Mesodermal cell (in vitro differentiated cells): ENCODE measurements around the gene MVB12B.

Experiments
- H3K27ac ChIP-seq: 2 replicates; pipeline ENCODE4 v1.7.0; 2013; ENCODE audit warnings: mild to moderate bottlenecking, low read depth, low read length, moderate library complexity; ENCODE audit not compliant: severe bottlenecking
- H3K36me3 ChIP-seq: 2 replicates; pipeline ENCODE4 v1.7.1; 2013; ENCODE audit warnings: mild to moderate bottlenecking, low read length, moderate library complexity; ENCODE audit not compliant: control insufficient read depth, insufficient read depth
- H3K4me1 ChIP-seq: one replicate; pipeline ENCODE4 v1.7.1; 2013; ENCODE audit warnings: mild to moderate bottlenecking, low read length; ENCODE audit not compliant: insufficient read depth, control insufficient read depth, poor library complexity, severe bottlenecking
- H3K4me3 ChIP-seq: 2 replicates; pipeline ENCODE4 v1.7.0; 2013; ENCODE audit warnings: low read length, control low read depth, mild to moderate bottlenecking; ENCODE audit not compliant: insufficient read depth, poor library complexity, severe bottlenecking; ENCODE audit errors: extremely low read depth
- H3K9me3 ChIP-seq: 2 replicates; pipeline ENCODE4 v1.7.1; 2013; ENCODE audit warnings: mild to moderate bottlenecking, low read length, moderate library complexity; ENCODE audit not compliant: control insufficient read depth
- WGBS, 2 experiments: methylation state at CpG; one replicate each; pipeline ENCODE4 v1.1.5; 2013; ENCODE audit warnings: missing lambda C conversion rate in 2 of 2; ENCODE audit not compliant: insufficient coverage in 2 of 2; 5-methylcytosine and 5-hydroxymethylcytosine counted together

MVB12B gene

GRCh38 chr9:126516936-126517832 is 190.6 kb downstream of the MVB12B start:
- no peak overlapping the region for H3K27ac ChIP-seq
- H3K4me3 ChIP-seq, result no peak overlapping the region
- H3K4me1 ChIP-seq, result peaks cover 12% of the 10 kb centered on the region
- no peaks in the 10 kb centered on the region for H3K9me3 ChIP-seq
- no peaks in the 10 kb centered on the region for H3K36me3 ChIP-seq
- 8 to 17% methylated on average over 20 to 28 of the region's 32 CpGs for WGBS, 2 experiments

GRCh38 chr9:126517833-126518356 is 191.3 kb downstream of the MVB12B start:
- no peaks in the 10 kb centered on the region for H3K36me3 ChIP-seq
- peaks cover 12% of the 10 kb centered on the region for H3K4me1 ChIP-seq
- no peak overlapping the region for H3K4me3 ChIP-seq
- H3K9me3 ChIP-seq, result no peaks in the 10 kb centered on the region
- no peak overlapping the region for H3K27ac ChIP-seq
- 46 to 49% methylated on average over 6 to 7 of the region's 9 CpGs for WGBS, 2 experiments

- H3K36me3 ChIP-seq, result no peaks in the 10 kb centered on the region
- no peak overlapping the region for H3K4me3 ChIP-seq
- no peak overlapping the region for H3K27ac ChIP-seq
- H3K4me1 ChIP-seq, result peaks cover 19% of the 10 kb centered on the region
- 86 to 95% methylated on average over 1 to 3 of the region's 7 CpGs for WGBS, 2 experiments
- no peaks in the 10 kb centered on the region for H3K9me3 ChIP-seq
These were observed 192.1 kb downstream of the MVB12B start for GRCh38 chr9:126518763-126519162.

DNA sequence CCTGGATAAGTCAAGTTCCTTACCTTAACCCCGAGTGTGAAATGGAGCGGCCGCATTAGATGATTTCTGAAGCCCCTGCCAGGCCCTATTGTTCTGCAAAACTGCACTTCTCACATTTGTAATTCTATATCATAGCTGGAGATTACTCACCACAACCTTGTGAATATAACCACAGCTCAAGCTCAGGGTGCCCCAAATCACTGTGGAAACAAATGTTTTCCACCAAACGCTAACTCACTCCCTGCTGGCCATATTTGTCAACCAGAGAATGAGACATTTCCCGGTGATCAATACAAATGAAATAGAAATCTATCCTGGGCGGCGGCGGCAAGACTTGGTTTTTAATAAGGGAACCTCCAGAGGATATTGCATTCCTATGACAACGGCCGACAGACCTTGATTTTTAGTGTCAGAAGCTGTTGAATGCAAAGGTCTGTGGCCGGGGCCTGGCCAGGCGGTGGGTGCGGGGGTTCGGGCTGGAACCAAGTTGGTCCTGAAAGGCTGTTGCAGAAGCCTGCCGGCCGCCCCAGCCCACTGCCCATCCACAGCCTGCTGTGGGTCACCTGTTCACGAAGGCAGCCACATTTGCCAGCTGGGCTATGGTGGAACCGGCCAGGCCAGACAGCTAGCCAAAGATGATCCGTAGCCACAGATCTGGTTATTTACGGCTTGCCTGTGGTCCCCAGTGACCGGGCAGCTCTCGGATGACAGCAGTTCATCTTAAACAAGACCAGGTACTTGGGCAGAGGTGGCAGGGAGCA is 193.2 kb downstream of the MVB12B start:
- H3K9me3 ChIP-seq, result no peaks in the 10 kb centered on the region
- H3K4me3 ChIP-seq, result no peak overlapping the region
- H3K27ac ChIP-seq, result no peak overlapping the region
- no peaks in the 10 kb centered on the region for H3K36me3 ChIP-seq
- peaks cover 18% of the 10 kb centered on the region for H3K4me1 ChIP-seq
- 79 to 83% methylated on average over 19 to 22 of the region's 22 CpGs for WGBS, 2 experiments

GRCh38 chr9:126520453-126520852 is 193.8 kb downstream of the MVB12B start:
- H3K4me3 ChIP-seq, result no peak overlapping the region
- H3K27ac ChIP-seq, result no peak overlapping the region
- H3K4me1 ChIP-seq, result peaks cover 18% of the 10 kb centered on the region
- no peaks in the 10 kb centered on the region for H3K9me3 ChIP-seq
- 90 to 95% methylated on average over 4 to 8 of the region's 10 CpGs for WGBS, 2 experiments
- no peaks in the 10 kb centered on the region for H3K36me3 ChIP-seq

DNA sequence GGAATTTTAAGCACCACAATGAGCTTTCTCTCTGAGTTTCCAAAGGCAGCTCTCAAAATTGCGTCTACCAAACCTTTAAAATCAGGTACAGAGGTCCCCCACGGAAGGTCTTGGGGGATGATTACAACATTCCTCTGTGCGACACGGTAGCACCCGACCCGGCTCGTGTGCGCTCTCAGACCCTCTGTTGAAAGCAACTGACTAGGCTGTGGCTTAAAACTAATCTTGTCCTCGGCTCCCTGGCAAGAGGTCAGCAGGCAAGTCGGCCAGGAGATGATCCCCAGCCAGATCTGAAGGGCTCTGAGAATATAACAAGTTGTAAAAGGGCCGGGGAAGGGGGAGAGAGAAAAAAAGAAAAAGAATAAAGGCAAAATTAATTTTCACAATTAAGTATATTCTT is 194.5 kb downstream of the MVB12B start:
- Histone ChIP-seq H3K27ac (no peak overlapping the region), H3K36me3 (no peaks in the 10 kb centered on the region)
- 49 to 55% methylated on average over 10 of the region's 11 CpGs for WGBS, 2 experiments

GRCh38 chr9:126521551-126521950 is 194.9 kb downstream of the MVB12B start:
- Histone ChIP-seq H3K27ac (no peak overlapping the region), H3K4me1 (peaks cover 18% of the 10 kb centered on the region), H3K36me3 (no peaks in the 10 kb centered on the region), H3K9me3 (no peaks in the 10 kb centered on the region), H3K4me3 (no peak overlapping the region)
- 83 to 85% methylated on average over 8 of the region's 13 CpGs for WGBS, 2 experiments

More for the DNA sequence above, 194.5 kb downstream of the MVB12B start:
- Histone ChIP-seq H3K4me3 (no peak overlapping the region), H3K4me1 (peaks cover 16% of the 10 kb centered on the region), H3K9me3 (no peaks in the 10 kb centered on the region)

- no peaks in the 10 kb centered on the region for H3K9me3 ChIP-seq
- peaks cover 19% of the 10 kb centered on the region for H3K4me1 ChIP-seq
- WGBS, 2 experiments, result 91 to 93% methylated on average over 6 to 10 of the region's 10 CpGs
- H3K27ac ChIP-seq, result no peak overlapping the region
- H3K36me3 ChIP-seq, result no peaks in the 10 kb centered on the region
- no peak overlapping the region for H3K4me3 ChIP-seq
These were observed 195.5 kb downstream of the MVB12B start for GRCh38 chr9:126521976-126522590.

DNA sequence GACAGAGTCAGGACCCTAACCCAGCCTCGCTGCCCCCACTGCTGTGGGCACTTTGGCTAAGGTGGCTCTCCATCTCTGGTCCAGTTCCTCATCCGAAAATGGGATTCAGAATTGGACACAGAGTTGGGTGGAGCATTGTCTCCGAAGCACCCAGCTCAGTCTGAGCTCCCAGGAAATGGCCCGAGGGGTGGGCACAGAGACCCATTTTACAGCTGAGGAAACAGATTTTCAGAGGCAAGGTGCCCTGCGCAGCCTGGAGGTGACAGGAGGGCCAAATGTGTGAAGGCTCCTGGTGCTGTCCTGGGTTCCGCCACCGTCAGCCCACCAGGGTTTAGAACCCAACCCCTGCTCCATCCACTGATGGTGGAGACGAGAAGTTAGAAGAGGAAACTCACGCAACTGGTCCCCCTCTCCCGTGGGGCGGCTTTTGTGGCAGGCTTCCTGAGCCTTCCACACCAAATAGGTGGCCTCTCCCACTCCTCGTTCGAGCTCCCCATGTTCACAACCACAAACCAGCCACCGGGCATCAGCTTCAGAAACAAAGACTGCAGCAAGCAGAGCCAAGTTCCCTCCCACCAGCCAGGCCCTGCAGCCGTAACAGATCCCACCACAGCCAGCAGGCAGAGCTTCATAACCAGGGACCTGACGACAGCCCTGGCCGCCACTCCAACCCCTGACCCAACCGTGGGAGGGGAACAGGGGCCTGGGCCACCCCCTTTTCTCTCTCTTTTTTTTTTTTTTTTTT is 196.2 kb downstream of the MVB12B start:
- no peak overlapping the region for H3K27ac ChIP-seq
- WGBS, 2 experiments, result 77 to 82% methylated on average over 12 to 13 of the region's 18 CpGs
- no peaks in the 10 kb centered on the region for H3K36me3 ChIP-seq
- peaks cover 26% of the 10 kb centered on the region for H3K4me1 ChIP-seq
- no peaks in the 10 kb centered on the region for H3K9me3 ChIP-seq
- H3K4me3 ChIP-seq, result no peak overlapping the region

- Histone ChIP-seq H3K9me3 (no peaks in the 10 kb centered on the region), H3K27ac (no peak overlapping the region), H3K4me1 (peaks cover 34% of the 10 kb centered on the region), H3K36me3 (no peaks in the 10 kb centered on the region), H3K4me3 (no peak overlapping the region)
- 87 to 92% methylated on average over 8 to 9 of the region's 9 CpGs for WGBS, 2 experiments
These were observed 197.0 kb downstream of the MVB12B start for GRCh38 chr9:126523611-126524111.
